HEK293 (cell line): ENCODE measurements around the gene PACS2.

Experiments used
- CTCF ChIA-PET: fragments of 350-600 bp; formaldehyde crosslinking; extraction: SDS; loops from one replicate; lab custom pipeline; 2021; ENCODE audit warnings: antibody characterized with exemption; lab: Yijun Ruan, JAX
- POLR2A ChIA-PET: fragments of 300-600 bp; formaldehyde crosslinking; extraction: SDS; loops from one replicate; lab custom pipeline; 2020; ENCODE audit warnings: antibody characterized with exemption, inconsistent platforms; lab: Yijun Ruan, JAX
- H3K27ac ChIP-seq: fragments of 200-500 bp; sonication (Bioruptor generic); 2 replicates; pipeline ENCODE4 v1.5.1; 2014; ENCODE audit warnings: low read depth, low read length, control low read depth, inconsistent platforms; ENCODE audit errors: extremely low read depth
- H3K36me3 ChIP-seq, 2 experiments: fragments of 200-500 bp in 1 of 2; sonication (Bioruptor generic) in 1 of 2; 1 replicate in 1 of 2; 2 replicates in 1 of 2; pipeline ENCODE4 v1.5.1; 2014 to 2017; ENCODE audit warnings: inconsistent platforms in 2 of 2, low read length in 2 of 2; ENCODE audit not compliant: control insufficient read depth in 2 of 2, insufficient read depth in 1 of 2
- H3K4me1 ChIP-seq: fragments of 200-500 bp; sonication (Bioruptor generic); 2 replicates; pipeline ENCODE4 v1.5.1; 2014; ENCODE audit warnings: mild to moderate bottlenecking, low read length, inconsistent platforms; ENCODE audit not compliant: control insufficient read depth, insufficient read depth
- H3K4me3 ChIP-seq: 2 replicates; pipeline ENCODE4 v1.5.1; 2011; ENCODE audit warnings: low read depth, mild to moderate bottlenecking, control low read depth, low read length, moderate library complexity
- H3K9me3 ChIP-seq: fragments of 200-500 bp; sonication (Bioruptor generic); 2 replicates; pipeline ENCODE4 v1.5.1; 2014; ENCODE audit warnings: low read depth, low read length, inconsistent platforms; ENCODE audit not compliant: control insufficient read depth, insufficient read depth
- GLIS1 ChIP-seq: fragments of 450-650 bp; formaldehyde crosslinking; IDR thresholded peaks from 2 replicates; pipeline ENCODE4 v1.5.1; 2016; ENCODE audit warnings: missing biosample characterization, missing genetic modification characterization
- GLIS2 ChIP-seq: fragments of 450-650 bp; formaldehyde crosslinking; IDR thresholded peaks from 2 replicates; pipeline ENCODE4 v1.5.1; 2016; ENCODE audit warnings: missing biosample characterization, missing genetic modification characterization
- HOXD13 ChIP-seq: sonication (generic); formaldehyde crosslinking; IDR thresholded peaks from 2 replicates; pipeline ENCODE4 v1.8.0; 2022; ENCODE audit warnings: missing genetic modification reagents, borderline replicate concordance
- KLF1 ChIP-seq: fragments of 450-650 bp; formaldehyde crosslinking; IDR thresholded peaks from 2 replicates; pipeline ENCODE4 v1.5.1; 2016; ENCODE audit warnings: missing biosample characterization, missing genetic modification characterization
- KLF10 ChIP-seq: fragments of 450-650 bp; IDR thresholded peaks from 2 replicates; pipeline ENCODE4 v1.5.1; 2018; ENCODE audit warnings: missing biosample characterization, mild to moderate bottlenecking, missing genetic modification characterization
- KLF8 ChIP-seq: fragments of 450-650 bp; formaldehyde crosslinking; IDR thresholded peaks from 2 replicates; pipeline ENCODE4 v1.5.1; 2016; ENCODE audit warnings: missing biosample characterization, missing genetic modification characterization
- KLF9 ChIP-seq: fragments of 450-650 bp; formaldehyde crosslinking; IDR thresholded peaks from 2 replicates; pipeline ENCODE4 v1.5.1; 2016; ENCODE audit warnings: missing biosample characterization, missing genetic modification characterization, low read depth
- RBAK ChIP-seq: fragments of 450-650 bp; formaldehyde crosslinking; IDR thresholded peaks from 2 replicates; pipeline ENCODE4 v1.5.1; 2016; ENCODE audit warnings: missing biosample characterization, missing genetic modification characterization
- TCF7L2 ChIP-seq: IDR thresholded peaks from 2 replicates; pipeline ENCODE4 v1.6.1; 2011; ENCODE audit warnings: low read depth, mild to moderate bottlenecking, inconsistent platforms, low read length, moderate library complexity, borderline replicate concordance
- ZNF112 ChIP-seq: fragments of 450-650 bp; formaldehyde crosslinking; IDR thresholded peaks from 2 replicates; pipeline ENCODE4 v1.5.0; 2017; ENCODE audit warnings: missing biosample characterization, missing genetic modification characterization
- ZNF169 ChIP-seq: fragments of 450-650 bp; formaldehyde crosslinking; IDR thresholded peaks from 2 replicates; pipeline ENCODE4 v1.5.1; 2016; ENCODE audit warnings: missing biosample characterization, missing genetic modification characterization
- ZNF211 ChIP-seq: fragments of 450-650 bp; formaldehyde crosslinking; IDR thresholded peaks from 2 replicates; pipeline ENCODE4 v1.5.1; 2016; ENCODE audit warnings: low read depth, missing biosample characterization, missing genetic modification characterization
- ZNF335 ChIP-seq: fragments of 450-650 bp; formaldehyde crosslinking; conservative IDR thresholded peaks from 2 replicates; pipeline ENCODE4 v1.5.1; 2016; ENCODE audit warnings: missing biosample characterization, missing genetic modification characterization
- ZNF391 ChIP-seq: fragments of 450-650 bp; formaldehyde crosslinking; IDR thresholded peaks from 2 replicates; pipeline ENCODE4 v1.5.1; 2016; ENCODE audit warnings: low read depth, missing biosample characterization, missing genetic modification characterization, borderline replicate concordance
- ZNF600 ChIP-seq: fragments of 450-650 bp; formaldehyde crosslinking; IDR thresholded peaks from 2 replicates; pipeline ENCODE4 v1.5.1; 2016; ENCODE audit warnings: missing biosample characterization, missing genetic modification characterization
- ZNF677 ChIP-seq: fragments of 450-650 bp; IDR thresholded peaks from 2 replicates; pipeline ENCODE4 v1.5.0; 2018; ENCODE audit warnings: missing biosample characterization, mild to moderate bottlenecking, missing genetic modification characterization, moderate library complexity
- ZNF701 ChIP-seq: fragments of 450-650 bp; formaldehyde crosslinking; IDR thresholded peaks from 2 replicates; pipeline ENCODE4 v1.5.1; 2016; ENCODE audit warnings: missing biosample characterization, missing genetic modification characterization
- ZNF707 ChIP-seq: fragments of 450-650 bp; formaldehyde crosslinking; IDR thresholded peaks from 2 replicates; pipeline ENCODE4 v1.5.1; 2016; ENCODE audit warnings: missing biosample characterization, missing genetic modification characterization
- TF ChIP-seq, protein P1 (sequence below): fragments of 450-650 bp; formaldehyde crosslinking; conservative IDR thresholded peaks from 2 replicates; pipeline ENCODE4 v1.5.1; 2016; ENCODE audit warnings: low read depth, missing biosample characterization, missing genetic modification characterization
- TF ChIP-seq, protein P2 (sequence below): fragments of 450-650 bp; formaldehyde crosslinking; IDR thresholded peaks from 2 replicates; pipeline ENCODE4 v1.5.1; 2017; ENCODE audit warnings: missing biosample characterization, mild to moderate bottlenecking, missing genetic modification characterization, moderate library complexity

The PACS2 gene

DNA sequence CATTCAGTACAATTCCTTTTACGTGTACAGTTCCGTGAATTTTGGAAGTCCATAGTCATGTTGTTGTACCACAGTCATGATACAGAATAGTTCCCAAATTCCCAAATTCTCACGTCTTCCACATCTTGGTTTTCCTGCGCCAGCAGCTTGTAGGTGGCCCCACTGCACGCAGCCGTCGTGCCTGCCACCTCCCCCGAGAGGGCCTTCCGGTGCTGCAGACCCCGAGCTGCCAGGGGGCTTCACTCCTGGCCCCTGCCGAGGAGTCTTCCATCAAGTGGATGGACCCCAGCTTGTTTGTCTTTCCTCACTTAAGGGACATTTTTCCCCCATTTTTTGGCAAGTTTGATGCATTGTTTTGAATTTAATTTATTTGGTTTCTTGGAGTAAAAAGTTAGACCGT, 121.9 kb downstream of the PACS2 start (continued):
- TF ChIP-seq ZNF600 (tag by site-specific recombination) = no peak

DNA sequence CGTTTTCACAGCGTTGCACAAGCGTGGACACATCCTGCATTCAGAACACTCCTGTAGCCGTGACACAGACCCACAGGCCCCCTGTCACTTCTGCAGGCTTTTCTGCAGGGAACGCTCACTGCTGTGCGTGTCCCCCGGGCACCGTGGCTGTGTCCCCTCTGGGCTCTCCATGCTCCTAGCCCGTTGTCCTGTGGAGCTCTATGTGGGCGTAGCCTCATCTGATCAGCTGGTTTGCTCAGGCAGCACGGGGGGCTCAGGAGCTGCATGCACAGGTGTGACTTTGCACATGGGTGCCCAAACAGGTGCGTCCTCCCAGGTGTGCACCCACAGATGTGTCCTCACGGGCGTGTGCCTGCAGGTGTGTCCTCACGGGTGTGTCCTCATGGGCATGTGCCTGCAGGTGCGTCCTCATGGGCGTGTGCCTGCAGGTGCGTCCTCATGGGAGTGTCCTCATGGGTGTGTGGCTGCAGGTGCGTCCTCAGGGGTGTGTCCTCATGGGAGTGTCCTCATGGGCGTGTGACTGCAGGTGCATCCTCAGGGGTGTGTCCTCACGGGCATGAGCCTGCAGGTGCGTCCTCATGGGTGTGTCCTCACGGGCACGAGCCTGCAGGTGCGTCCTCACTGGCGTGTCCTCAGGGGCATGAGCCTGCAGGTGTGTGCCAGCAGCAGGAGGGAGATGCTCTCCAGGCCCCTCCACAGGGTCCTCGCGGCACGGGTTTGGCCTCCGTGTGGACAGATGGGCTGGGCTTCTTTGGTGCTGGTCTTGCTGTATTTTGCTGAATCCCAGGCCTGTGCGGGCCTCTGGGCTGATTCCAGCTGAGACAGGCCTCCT, 122.6 kb downstream of the PACS2 start:
- TF ChIP-seq ZNF112 (tag by site-specific recombination) = no peak
- no peak for TF ChIP-seq TCF7L2
- TF ChIP-seq KLF1 (tag by site-specific recombination) = peak; percentile 95
- 0 out of 2 replicates have a peak, but pooled peaks have one; percentile 31 for TF ChIP-seq KLF9 (tag by site-specific recombination)
- TF ChIP-seq ZNF677 = no peak
- TF ChIP-seq ZNF335 (tag by site-specific recombination) = no peak
- TF ChIP-seq, protein P1, sequence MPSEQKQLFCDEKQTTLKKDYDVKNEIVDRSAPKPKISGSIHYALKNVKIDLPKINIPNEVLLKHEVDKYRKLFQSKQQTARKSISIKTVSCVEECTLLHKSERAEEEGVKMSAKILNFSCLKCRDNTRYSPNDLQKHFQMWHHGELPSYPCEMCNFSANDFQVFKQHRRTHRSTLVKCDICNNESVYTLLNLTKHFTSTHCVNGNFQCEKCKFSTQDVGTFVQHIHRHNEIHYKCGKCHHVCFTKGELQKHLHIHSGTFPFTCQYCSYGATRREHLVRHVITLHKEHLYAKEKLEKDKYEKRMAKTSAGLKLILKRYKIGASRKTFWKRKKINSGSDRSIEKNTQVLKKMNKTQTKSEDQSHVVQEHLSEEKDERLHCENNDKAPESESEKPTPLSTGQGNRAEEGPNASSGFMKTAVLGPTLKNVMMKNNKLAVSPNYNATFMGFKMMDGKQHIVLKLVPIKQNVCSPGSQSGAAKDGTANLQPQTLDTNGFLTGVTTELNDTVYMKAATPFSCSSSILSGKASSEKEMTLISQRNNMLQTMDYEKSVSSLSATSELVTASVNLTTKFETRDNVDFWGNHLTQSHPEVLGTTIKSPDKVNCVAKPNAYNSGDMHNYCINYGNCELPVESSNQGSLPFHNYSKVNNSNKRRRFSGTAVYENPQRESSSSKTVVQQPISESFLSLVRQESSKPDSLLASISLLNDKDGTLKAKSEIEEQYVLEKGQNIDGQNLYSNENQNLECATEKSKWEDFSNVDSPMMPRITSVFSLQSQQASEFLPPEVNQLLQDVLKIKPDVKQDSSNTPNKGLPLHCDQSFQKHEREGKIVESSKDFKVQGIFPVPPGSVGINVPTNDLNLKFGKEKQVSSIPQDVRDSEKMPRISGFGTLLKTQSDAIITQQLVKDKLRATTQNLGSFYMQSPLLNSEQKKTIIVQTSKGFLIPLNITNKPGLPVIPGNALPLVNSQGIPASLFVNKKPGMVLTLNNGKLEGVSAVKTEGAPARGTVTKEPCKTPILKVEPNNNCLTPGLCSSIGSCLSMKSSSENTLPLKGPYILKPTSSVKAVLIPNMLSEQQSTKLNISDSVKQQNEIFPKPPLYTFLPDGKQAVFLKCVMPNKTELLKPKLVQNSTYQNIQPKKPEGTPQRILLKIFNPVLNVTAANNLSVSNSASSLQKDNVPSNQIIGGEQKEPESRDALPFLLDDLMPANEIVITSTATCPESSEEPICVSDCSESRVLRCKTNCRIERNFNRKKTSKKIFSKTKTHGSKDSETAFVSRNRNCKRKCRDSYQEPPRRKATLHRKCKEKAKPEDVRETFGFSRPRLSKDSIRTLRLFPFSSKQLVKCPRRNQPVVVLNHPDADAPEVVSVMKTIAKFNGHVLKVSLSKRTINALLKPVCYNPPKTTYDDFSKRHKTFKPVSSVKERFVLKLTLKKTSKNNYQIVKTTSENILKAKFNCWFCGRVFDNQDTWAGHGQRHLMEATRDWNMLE = no peak
- TF ChIP-seq KLF10 = no peak
- no peak for TF ChIP-seq ZNF707
- TF ChIP-seq, protein P2, sequence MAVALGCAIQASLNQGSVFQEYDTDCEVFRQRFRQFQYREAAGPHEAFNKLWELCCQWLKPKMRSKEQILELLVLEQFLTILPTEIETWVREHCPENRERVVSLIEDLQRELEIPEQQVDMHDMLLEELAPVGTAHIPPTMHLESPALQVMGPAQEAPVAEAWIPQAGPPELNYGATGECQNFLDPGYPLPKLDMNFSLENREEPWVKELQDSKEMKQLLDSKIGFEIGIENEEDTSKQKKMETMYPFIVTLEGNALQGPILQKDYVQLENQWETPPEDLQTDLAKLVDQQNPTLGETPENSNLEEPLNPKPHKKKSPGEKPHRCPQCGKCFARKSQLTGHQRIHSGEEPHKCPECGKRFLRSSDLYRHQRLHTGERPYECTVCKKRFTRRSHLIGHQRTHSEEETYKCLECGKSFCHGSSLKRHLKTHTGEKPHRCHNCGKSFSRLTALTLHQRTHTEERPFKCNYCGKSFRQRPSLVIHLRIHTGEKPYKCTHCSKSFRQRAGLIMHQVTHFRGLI (tag by site-specific recombination) = no peak
- TF ChIP-seq KLF8 (tag by site-specific recombination) = peak; percentile 71
- TF ChIP-seq HOXD13 (CRISPR knock-in tag) = no peak
- no peak for TF ChIP-seq ZNF701 (tag by site-specific recombination)
- no peak for TF ChIP-seq GLIS1 (tag by site-specific recombination)
- no peak for TF ChIP-seq ZNF211
- TF ChIP-seq RBAK (tag by site-specific recombination) = no peak
- no peak for TF ChIP-seq GLIS2 (tag by site-specific recombination)
- TF ChIP-seq ZNF169 (tag by site-specific recombination) = no peak
- no peak for TF ChIP-seq ZNF391 (tag by site-specific recombination)
- Histone ChIP-seq H3K27ac (no peak overlapping the region), H3K9me3 (no peaks in the 10 kb centered on the region), H3K4me3 (no peak overlapping the region), H3K4me1 (no peaks in the 10 kb centered on the region), H3K36me3 (peaks cover 0 to 58% of the 10 kb centered on the region in 2 experiments; a peak in 2 of 3 replicates)
- POLR2A ChIA-PET = no interaction called here
- CTCF ChIA-PET = no interaction called here
